GM10847 (cell line): ENCODE measurements around the gene NRP2.

Source experiments
- POLR2A ChIP-seq: IDR thresholded peaks from 2 replicates; pipeline ENCODE4 v1.6.1; 2011; ENCODE audit not compliant: insufficient read length; ENCODE audit errors: extremely low read depth

Gene NRP2

GRCh38 chr2:205776720-205777119 is 94.4 kb downstream of the NRP2 start:
- no peak for TF ChIP-seq POLR2A

GRCh38 chr2:205778356-205778755 is 96.1 kb downstream of the NRP2 start:
- no peak for TF ChIP-seq POLR2A

- no peak for TF ChIP-seq POLR2A
Observed at GRCh38 chr2:205780645-205781044, 98.3 kb downstream of the NRP2 start.

GRCh38 chr2:205781244-205781931 is 99.1 kb downstream of the NRP2 start:
- TF ChIP-seq POLR2A = no peak

GRCh38 chr2:205782941-205783340 is 100.6 kb downstream of the NRP2 start:
- TF ChIP-seq POLR2A = no peak

- TF ChIP-seq POLR2A = no peak
Observed at GRCh38 chr2:205783872-205784499, 101.7 kb downstream of the NRP2 start.

- no peak for TF ChIP-seq POLR2A
Observed at GRCh38 chr2:205785507-205786260, 103.4 kb downstream of the NRP2 start.

- no peak for TF ChIP-seq POLR2A
Observed at GRCh38 chr2:205786976-205787375, 104.7 kb downstream of the NRP2 start.

GRCh38 chr2:205787761-205788160 is 105.5 kb downstream of the NRP2 start:
- TF ChIP-seq POLR2A = no peak

- TF ChIP-seq POLR2A = no peak
Observed at GRCh38 chr2:205789906-205790305, 107.6 kb downstream of the NRP2 start.

GRCh38 chr2:205792908-205793307 is 110.6 kb downstream of the NRP2 start:
- no peak for TF ChIP-seq POLR2A

GRCh38 chr2:205796805-205797313 is 114.6 kb downstream of the NRP2 start:
- TF ChIP-seq POLR2A = no peak

GRCh38 chr2:205797866-205798265 is 115.6 kb downstream of the NRP2 start:
- TF ChIP-seq POLR2A = no peak

- no peak for TF ChIP-seq POLR2A
Observed at GRCh38 chr2:205800224-205800623, 117.9 kb downstream of the NRP2 start.

- no peak for TF ChIP-seq POLR2A
Observed at GRCh38 chr2:205800773-205801172, 118.5 kb downstream of the NRP2 start.

GRCh38 chr2:205802065-205802464 is 119.8 kb downstream of the NRP2 start:
- no peak for TF ChIP-seq POLR2A
